Stimulated activated CD4-positive, alpha-beta T cell treated with anti-CD3 and anti-CD28 coated beads, Interleukin-1b, Interleukin-23, amount 100 ng/mL, for 48 hours (primary cell): ENCODE results near the gene TMEM63B.
"Not testable (repeated sequence)": the region's sequence is repeated elsewhere in the genome, so short reads cannot be mapped to it uniquely, and the experiment has no call there.

ENCODE experiments used
- DNase-seq: peaks from one replicate; pipeline ENCODE4 v3.0.0-alpha.2; 2020

TMEM63B gene

DNA sequence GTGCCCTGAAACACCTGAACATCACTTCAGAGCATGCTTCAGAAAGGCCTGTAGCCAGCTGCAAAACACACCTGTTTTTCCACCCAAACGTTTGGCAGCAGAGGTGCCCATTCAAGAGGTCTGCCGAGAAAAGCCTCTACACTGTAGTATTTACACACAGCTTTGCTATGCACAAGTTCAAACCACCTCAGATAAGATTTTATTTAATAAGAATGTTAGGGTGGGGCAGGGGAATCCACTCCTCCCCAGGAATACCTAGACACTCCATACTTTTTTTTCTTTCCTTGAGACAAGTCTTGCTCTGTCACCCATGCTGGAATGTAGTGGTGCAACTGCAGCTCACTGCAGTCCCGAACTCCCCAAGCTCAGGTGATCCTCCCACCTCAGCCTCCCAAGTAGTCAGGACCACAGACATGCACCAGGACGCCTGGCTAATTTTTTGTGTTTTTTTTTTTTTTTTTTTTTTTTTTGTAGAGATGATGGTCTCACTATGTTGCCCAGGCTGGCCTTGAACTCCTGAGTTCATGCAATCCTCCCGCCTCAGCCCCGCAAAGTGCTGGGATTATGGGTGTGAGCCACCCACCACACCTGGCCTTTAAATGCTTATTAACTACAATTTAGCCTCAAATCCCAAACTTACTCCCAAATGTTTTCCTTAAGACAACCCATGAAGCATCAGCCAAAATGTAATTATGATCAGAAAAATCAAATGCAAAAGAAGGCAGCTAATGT lies 9.8 kb upstream of the TMEM63B start:
- DNase-seq = no peak

DNA sequence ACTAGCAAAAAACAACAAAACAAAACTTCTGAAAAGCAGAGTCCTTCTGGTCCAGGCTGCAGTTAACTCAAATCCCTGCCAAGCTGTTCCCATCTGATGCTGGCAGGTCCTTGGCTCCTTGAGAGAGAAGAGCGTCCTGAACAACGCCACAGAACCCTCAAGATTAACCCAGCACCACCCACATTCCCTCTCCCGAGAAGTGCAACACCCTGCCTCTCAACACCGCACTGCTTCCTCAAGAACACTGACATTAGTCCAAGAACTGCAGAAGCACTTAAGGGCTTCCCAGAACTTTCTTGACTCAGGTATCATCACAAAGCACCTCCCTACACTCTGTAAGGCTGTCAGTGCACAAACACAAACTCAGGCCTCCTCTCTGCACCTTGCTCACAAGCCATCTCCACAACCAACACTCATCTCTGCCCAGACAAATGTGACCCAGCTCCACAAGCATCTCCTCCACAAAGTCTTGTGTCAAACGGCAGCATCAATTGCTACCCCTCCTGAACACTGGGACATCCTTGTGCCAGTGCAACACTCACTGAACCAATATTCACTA lies 7.6 kb upstream of the TMEM63B start:
- DNase-seq = no peak

DNA sequence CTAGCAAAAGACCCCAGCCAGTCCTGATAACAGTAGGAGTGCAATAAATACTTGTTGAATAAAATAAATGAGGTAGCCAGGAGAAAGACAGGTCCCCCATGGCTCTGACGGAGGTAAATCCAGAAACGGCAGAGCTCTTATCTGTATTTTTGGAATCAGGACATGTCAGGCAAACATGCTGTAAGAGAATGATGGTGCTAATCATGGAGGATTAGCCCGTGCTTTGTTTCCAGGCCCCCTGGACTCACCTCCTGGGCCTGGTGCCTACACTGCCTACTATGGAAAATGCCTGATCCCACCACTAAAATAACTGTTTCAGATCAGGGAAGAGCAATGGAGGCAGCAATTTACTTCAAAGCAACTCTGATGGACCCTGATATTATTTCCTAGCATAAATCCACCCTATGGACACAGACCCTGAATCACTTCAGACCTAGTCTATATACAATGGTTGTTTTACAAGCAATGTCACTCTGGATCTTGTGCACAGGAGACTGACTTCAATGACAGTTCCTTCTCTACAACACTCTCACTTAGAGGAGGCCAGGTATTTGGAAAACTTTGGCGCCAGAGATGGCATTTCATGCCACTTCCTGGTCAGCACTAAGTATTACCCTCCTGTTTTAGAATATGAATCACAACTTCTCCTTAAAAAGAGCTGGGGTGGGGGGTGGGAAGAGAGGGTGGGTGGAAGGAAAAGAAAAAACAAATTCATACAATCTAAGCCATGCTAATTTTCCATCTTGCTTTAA lies 6.5 kb upstream of the TMEM63B start:
- DNase-seq = no peak

DNA sequence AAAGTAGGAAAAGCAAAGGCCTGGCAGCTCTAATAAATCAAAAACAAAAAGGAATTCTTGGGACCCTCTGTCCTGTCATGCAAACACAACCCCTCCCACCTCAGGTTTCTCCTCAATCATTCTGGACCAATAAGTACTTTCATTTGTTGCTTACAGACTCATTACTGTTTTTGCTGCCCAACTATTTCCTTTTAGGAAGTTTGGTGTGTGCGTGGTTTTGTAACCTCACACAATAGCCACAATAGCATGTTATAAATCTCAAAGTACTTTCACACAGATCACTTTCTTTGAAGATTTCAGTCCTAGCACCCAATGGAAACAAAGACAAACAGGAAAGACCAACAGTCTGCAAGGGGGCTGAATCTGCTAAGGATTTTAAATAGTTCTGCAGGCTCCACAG lies 4.6 kb upstream of the TMEM63B start:
- no peak for DNase-seq

DNA sequence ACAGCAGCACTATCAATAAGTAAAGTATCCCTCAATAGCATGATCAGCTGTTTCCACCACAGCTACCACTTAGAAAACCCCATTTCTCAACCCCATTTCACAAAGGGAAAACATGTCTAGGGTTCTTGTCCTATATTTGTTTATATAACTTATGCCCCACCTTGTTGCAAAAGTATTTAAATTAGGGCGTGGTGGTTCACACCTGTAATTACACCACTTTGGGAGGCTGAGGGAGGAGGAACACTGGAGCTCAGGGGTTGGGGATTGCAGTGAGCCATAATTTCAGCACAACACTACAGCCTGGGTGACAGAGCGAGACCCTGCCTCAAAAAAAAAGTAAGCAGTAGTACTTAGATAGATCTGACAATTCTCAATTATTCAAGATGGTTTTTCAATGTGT lies 3.8 kb upstream of the TMEM63B start:
- no peak for DNase-seq

DNA sequence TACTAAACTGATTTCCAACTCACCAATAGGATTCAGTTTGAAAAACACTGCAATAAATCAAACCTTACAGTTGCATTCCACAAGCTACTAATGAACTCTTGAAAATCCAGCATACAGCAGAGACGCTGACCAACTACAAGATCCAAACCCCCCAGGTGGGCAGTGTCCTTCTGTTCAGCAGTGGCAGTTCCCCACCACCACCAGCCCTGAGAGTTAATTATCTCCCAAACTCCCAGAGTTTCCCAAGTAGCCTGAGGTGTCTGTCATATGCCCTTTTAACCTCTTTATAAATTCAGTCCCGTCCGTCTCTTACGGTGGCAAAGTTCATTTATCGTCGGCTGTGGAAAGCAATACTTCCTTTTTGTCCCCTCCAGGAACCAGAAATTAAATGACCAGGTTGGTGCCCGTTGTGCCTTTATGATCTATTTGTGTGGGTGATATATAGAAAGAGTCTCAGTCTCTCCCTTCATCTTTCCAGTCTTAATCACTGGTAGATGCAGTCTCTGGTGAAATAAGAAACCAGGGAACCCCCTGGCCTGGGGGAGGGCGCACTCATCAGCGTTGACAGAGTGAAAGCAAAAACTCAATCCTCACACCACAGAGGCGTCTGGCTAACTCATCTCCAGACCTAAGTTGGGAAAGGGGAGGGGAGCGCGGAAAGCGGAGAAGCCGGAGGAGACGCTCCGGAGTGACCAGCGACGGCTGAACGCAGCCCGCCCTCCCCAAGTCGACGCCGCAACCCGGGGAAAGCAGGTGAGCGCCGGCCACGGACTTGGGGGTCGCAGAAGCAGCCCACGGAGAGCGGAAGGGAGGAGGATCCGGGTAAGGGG lies 819 bp upstream of the TMEM63B start:
- peak; percentile 90 for DNase-seq

DNA sequence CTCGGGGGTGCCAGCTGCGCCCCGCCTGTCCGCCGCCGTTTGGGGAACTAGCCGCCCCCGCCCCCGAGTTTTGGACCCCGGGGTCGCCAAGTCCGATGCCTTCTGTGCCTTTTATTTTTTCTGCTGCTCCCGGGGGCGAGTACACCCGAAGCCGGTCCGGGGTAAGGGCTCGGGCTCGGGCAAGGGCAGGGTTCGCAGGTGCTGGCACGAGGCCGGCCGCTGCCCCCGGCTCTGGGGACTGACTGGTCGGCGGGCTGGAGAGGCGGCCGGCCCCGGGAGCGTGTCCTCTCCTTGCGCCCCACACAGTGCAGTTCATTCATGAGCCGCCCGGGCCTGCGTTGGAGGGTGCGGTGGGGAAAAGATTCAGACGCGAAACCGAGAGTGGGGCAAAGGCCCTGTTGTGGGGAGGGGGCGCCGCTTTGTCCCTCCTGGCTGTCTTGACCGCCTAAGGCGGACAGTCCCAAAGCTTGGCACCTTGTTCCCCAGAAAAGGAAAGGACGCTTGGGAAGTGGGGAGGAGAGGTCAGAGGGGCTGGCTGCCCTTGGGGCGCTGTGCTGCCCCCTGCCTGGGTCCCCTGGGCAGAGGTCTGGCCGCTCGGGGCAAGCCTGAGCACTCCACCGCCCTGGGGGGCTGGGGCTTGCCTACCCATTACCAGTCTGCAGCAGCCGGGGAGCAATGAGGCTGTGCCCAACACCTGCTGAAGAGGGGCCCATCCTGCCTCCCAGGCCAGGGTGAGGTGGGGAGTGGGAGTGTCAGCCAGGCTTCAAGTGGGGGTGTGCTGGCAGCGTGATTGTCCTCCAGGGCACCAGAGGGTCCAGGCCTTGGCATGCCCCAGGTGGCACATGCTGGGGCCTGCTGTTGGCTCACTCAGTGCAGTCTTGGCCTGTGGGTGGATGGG lies 915 bp downstream of the TMEM63B start:
- DNase-seq = no peak

DNA sequence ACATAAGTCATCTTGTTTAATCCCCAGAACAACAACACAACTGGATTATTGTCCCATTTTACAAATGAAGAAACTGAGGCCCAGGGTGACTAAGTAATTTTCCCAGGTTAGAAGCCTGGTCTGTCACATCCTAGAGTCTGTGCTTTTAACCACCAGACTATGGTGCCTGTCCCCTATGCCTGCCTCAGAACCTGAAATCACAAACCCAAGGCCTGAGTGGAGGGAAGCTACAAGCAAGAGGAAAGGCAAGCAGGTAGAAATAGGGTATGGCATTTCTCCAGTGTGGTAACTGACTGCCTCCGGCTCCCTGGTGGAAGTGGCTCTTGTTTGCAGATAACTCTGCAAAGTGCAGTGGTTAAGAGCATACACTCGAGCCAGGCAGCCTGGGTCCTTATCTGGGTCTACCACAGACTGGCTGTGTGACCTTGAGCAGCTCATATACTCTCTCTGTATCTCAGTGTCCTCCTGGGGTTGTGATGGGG lies 2.5 kb downstream of the TMEM63B start:
- no peak for DNase-seq

DNA sequence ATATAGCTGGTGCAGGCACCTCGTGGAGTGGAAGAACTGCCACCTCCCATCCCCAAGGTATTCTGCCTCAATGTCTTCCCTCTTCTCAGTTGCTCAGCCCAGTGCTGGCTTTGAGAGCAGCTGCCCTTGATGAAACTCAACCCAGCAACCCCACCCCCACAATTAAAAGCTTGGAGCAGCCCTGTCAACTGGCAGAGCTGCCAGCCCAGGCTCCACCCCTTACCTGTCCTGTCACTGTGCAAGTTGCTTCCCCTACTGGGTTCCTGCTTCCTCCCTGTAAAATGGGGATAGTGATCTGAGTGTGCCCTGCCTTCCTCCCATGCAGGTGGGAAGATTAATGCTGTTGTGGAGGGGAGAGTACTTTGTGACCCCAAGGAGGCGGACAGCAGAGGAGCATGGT lies 4.5 kb downstream of the TMEM63B start:
- no peak for DNase-seq

DNA sequence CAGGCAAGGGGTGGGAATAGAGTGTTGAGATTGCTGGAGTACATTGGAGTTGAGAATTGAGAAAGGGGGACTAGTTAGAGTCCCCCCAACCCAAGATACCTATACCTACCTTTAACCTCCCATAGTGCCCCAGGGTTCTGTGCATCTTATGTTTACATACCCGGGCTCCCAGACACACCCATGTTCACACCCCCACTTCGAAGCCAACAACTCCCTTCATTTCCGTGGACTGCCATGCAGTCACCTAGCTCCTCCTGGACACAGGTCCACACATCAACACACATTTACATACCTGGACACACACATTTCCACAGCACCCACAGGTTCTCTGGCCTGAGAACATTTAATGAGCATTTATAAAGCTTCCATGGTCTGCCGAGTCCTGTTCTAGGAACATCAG lies 5.1 kb downstream of the TMEM63B start:
- no peak for DNase-seq

DNA sequence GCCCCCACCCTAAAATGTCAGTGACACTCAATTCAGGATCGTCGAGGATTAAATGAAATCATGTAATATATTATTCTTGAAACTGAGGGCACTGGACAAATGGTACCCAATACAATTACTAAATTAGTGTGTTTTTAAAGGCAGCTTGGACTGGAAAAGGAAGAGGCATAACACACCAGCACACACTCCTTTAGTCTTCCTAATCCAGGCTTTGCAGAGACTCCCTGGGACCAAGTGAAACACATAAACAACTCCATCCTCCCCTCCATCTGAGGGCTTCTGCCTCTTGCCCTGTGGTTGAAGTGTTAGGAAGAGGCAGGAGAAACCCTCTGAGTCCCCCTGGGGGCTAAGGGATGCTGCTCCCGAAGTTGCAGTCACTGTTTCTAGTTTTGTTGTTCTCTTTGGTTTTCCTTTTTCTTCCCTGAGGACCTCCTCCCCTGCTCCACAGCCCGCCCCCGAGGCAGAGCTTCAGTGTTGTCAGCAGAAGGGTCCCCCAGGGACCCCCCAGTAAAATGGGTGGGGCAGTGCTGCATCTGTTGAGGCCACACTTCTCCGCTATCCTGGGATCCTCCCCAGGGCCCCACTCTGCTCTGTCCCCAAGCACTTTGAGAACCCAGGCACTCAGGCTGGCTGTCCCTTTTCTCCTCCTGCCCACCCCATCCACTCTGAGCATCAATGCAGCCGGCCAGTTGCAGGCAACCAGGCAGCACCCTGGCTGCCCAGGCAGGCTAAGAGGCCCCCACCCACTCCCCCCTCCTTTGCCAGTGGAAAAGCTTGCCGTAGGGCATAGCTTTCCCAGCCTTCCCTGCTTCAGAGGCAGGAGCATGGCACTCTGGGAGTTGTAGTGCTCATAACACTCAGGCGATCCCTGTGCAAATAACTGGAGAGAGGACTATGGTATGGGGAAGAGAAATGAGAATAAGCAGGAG lies 5.9 kb downstream of the TMEM63B start:
- no peak for DNase-seq

DNA sequence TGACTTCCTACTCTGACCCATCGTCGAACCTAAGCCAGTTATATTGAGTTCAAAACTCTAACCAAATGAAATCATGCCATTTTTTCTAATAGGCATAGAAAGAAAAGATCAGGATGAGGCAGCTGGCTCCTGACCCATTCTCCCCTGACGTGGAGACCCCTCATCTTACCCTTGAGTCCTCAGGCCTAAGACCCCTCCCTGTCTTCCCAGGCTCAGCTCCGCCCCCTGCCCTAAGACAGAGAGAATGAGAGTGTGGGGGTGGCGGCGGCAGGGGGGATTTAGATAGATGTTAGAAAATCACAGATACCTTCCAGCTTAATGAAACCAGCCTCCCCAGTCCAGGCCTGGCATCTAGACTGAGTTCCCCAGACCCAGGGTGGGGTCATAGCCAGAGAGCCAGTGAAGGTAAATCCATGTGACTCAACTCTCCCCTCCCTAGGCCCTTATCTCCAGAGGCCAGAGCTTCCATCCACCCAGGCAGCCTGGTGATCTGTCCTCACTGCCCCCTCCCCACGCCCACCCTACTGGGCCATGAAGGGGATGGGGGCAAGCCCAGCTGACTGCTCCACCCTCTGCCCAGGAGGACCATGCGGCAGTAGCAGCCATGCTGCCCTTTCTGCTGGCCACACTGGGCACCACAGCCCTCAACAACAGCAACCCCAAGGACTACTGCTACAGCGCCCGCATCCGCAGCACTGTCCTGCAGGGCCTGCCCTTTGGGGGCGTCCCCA lies 6.8 kb downstream of the TMEM63B start:
- no peak for DNase-seq

DNA sequence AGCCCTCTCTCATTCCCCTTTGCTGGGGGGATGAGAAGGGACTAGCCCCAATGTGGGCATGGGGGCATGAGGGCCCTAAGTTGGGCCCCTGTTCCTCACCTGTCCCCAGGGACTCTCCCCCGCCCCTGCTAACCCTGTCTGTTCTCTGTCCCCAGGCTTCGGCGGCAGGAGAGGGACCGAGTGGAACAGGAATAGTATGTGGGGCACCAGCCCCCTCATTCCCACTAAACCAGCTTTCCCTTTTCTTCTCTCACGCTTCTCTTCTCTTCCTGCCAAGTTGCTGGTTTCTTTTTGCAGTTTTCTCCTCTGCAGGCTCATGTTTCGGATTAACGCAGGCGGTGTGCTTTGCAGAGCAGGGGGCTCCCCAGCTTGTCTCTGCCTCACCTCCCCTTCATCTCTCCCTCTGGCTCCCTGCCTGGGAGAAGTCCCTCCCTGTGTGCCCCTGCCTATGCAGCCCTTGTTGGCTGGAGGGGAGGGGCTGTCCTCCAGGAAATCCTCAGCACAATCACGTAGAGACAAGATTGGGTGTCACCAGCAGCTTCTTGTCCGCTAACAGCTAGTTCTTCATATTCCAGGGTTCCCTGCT lies 7.9 kb downstream of the TMEM63B start:
- DNase-seq = no peak

DNA sequence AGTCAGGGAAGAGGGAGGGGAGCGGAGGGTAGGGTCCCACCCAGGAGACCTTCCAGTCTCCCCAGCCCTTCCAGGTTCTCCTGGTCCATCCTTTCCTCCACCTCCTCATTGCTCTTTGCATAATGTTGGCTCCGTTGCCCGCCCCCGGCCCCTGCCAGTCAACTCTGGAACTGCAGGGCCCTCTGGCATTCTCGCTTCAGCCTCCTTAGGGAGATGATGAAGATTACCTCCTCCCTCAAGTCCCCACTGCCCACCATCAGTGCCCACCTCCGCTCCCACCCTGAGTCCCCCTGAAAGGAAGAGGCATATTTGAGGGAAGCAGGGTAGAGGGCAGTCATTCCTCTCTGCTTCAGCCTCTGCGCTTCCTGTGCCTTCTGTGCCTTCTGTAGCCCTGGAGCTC lies 8.5 kb downstream of the TMEM63B start:
- DNase-seq = no peak

DNA sequence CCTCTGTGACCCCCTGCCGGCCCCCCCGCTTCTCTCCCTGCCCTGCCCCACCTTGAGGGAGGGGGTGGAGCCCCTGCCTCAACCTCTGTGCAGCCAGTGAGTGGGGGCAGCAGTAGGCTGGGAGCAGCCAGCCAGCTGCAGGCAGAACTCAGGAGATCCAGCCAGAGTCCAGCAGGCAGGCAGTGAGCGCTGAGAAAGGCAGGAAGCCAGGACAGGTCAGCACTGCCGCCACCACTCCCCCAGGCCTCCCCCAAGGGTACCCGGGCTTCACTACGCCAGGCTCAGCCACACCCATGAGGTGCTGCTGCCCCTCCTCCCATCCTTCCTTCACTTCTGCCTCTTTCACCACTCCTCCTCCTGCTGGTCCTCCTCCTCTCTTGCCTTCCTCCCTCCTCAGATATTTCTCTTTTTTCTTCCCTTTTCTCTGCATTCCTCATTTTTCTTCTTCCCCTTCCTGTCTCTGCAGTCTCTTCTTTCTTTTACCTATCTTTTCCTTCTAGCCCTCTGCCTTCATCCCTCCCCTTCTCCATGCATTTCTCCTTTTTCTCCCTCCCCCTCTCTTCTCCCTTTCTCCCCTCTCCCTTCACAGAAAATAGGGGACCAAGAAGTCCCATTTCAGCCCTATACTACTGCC lies 11.5 kb downstream of the TMEM63B start:
- DNase-seq = no peak

DNA sequence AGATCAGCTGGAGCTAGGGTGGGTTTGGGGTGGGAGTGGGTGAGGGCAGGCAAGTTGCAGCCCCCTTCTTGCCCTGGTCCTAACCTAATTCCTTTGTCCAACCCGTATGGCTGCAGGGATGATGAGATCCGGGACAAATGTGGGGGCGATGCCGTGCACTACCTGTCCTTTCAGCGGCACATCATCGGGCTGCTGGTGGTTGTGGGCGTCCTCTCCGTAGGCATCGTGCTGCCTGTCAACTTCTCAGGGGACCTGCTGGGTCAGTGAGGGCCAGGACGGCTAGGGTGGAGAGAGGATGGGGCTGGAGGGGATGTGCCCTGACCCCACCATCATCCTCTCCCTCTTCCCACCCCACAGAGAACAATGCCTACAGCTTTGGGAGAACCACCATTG lies 12.0 kb downstream of the TMEM63B start:
- no peak for DNase-seq

DNA sequence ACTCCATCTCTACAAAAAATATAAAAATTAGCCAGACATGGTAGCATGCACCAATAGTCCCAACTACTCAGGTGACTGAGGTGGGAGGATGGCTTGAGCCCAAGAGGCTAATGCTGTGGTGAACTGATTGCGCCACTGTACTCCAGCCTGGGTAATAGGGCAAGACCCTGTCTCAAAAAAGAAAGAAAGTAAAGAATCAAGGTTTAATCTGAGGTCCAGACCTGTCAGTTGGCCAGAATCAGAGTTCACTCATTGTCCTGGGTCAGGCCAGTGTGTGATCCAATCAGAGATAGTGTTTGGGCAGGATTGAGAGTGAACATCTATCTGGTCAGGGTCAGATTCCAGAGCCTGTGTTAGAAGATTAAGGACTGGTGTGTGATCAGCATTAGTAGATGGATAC lies 15.5 kb downstream of the TMEM63B start:
- DNase-seq = no peak

DNA sequence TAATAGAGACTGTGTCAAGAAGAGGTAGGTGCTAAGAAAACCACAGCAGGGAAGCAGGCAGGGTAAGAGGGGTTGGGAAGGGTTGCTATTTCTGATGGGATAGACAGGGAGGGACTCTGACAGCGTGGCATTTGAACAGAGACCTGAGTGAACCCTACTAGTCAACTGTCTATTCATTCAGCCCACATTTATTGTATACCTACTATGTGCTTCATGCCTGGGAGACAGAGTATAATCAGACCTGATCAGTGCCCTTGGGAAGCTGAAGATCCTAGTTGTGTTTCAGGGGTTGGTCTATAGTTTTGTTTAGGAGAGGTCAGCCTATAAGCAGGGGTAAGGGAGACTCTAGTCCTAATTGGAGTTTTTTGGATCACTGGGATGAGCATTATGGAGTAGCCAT lies 16.4 kb downstream of the TMEM63B start:
- DNase-seq = no peak

DNA sequence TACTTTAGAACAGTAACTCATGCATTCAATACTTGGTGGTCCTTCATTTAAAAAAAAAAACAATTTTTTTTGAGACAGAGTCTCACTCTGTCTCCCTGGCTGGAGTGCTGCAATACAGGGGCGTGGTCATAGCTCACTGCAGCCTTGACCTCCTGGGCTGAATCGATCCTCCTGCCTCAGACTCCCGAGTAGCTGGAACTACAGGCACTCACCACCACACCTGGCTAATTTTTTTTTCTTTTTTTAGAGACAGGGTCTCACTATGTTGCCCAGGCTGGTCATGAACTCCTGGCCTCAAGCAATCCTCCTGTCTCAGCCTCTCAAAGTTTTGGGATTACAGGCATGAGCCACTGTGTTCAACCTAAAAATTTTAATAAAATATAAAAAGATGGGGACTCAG lies 17.2 kb downstream of the TMEM63B start:
- not testable (repeated sequence) for DNase-seq
